NCI-H460 (cell line): ENCODE results near the gene RPE65. TPM values are rescaled to one million over a fixed set of nuclear protein-coding genes. Genes with fewer than 3 reads are reported as not detected.
"Not testable (repeated sequence)": the region's sequence is repeated elsewhere in the genome, so short reads cannot be mapped to it uniquely, and the experiment has no call there.

Experiments
- DNase-seq: peaks from one replicate; pipeline ENCODE4 v3.0.0-alpha.2; 2016; ENCODE audit warnings: low read depth; ENCODE audit errors: extremely low read depth
- polyA plus RNA-seq: library from polyadenylated mRNA; depleted of rRNA; stranded (reverse); fragments of >200 nt; gene quantifications from 2 replicates; pipeline ENCODE4 v1.2.3, GENCODE V29; 2014; cell fraction: nucleus; rRNA removed
- total RNA-seq: library from RNA; depleted of rRNA; stranded (reverse); fragments of >200 nt; shearing (Covaris generic); gene quantifications from 2 replicates; pipeline ENCODE4 v1.2.3, GENCODE V29; 2014; rRNA removed

The RPE65 gene
- total RNA-seq, result 4.1 and 5.0 TPM in 2 replicates
- polyA plus RNA-seq, result 2.6 and 4.7 TPM in 2 replicates

GRCh38 chr1:68449901-68450300 lies at the start of gene RPE65:
RPE65 (minus strand) TSS chr1:68449954; CDS start chr1:68449905, 49 bp downstream.
- no peak for DNase-seq

GRCh38 chr1:68497358-68497698 lies 47.6 kb upstream of the RPE65 start:
- DNase-seq, result no peak

DNA sequence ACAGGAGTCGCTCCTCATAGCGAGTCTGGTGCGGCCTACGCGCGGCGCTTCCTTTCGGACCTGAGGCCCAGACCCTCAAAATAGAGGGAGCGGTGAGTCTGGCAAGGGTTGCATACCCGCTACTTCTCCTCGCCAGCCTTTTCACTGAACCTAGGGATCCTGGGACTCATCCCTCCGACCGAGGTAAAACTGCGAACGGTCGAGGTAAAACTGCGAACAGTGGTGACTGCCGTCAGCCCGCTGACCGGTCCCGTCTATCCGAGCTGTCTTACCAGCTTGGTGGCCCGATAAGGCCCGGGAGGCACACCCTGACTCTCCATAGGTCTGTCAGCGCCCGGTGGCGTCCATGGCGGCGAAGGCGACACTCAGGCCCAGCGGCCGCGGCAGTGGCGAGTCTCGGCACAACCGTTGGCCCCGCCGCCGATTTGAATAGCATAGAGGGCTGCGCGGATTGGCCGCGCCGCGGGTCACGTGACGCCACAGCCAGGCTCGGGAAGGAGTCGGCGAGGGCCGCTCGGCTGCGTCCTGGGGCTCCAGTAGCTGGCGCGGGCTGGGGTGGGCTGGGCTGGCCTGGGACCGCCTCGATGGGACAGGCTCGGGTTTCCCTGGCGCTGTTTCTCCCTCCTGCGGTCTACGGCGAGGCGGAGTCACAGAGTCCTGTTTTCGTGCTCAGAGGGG lies 47.1 kb upstream of the RPE65 start, which contains the start of gene DEPDC1:
DEPDC1 (minus strand) TSS at position 403 of the 678 bp plus-strand sequence; CDS start at position 320, 83 bp downstream.
- peak; percentile 92 for DNase-seq

DNA sequence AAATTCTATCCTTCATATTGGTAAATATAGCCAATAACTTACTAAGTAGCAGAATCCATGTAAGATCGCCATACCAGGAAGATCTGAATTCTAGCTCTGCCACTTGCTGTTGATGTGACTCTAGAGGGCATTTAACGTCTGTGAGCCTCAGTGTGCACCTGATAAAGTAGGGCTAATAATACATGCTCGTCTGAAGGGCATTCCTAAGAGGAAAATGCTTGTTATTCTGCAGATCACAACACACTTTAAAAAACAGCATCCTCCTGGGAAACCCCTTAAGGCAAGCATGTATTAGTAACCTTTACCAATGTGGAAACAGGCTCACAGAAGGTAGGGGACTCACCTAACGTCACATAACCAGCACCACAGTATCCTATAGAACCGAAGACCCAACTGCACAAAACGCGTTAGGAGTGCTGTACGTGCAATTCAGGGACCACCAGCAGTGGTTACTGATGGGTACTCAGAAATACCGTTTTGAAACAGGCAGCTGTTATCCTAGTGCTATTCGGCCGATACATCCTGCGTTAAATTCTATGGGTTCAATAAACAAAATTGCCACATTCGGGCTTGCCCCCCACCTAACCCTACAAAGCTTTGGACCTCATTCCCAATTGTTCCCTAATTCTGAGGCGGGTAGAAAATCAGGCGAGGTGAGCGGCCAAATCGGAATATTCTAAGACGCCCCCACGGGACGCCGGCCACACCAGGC lies 46.4 kb upstream of the RPE65 start:
- no peak for DNase-seq

DNA sequence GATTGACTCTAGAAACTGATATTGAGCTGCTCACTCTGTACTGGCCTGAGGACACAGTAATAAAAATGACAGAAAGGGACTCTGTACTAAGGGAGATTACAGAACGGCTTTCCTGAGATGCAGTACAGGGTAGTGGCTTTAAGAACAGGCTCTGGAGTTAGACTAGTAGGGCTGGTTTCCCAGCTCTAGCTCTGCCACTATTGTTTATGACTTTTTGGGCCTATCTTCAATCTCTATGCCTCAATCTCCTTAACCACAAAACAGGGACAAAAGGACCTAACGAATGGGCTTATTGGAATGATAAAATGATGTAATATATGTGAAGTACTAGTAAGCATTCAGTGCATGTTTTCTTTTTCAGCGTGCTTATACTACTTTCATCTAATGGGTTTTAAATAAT lies 45.8 kb upstream of the RPE65 start:
- DNase-seq, result peak; percentile 53

GRCh38 chr1:68493193-68493592 lies 43.4 kb upstream of the RPE65 start:
- no peak for DNase-seq

DNA sequence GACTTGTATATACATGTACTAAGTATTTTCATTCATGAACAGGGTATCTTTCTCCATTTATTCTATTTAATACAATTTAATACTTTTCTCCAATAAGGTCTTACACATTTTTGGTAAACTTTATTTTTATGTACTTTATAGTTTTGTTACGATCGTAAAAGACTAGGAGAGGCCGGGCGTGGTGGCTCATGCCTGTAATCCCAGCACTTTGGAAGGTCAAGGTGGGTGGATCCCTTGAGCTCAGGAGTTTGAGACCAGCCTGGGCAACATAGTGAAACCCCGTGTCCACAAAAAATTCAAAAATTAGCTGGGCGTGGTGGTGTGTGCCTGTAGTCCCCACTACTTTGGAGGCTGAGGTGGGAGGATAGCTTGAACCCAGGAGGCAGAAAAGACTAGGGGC lies 42.5 kb upstream of the RPE65 start:
- DNase-seq, result not testable (repeated sequence)

DNA sequence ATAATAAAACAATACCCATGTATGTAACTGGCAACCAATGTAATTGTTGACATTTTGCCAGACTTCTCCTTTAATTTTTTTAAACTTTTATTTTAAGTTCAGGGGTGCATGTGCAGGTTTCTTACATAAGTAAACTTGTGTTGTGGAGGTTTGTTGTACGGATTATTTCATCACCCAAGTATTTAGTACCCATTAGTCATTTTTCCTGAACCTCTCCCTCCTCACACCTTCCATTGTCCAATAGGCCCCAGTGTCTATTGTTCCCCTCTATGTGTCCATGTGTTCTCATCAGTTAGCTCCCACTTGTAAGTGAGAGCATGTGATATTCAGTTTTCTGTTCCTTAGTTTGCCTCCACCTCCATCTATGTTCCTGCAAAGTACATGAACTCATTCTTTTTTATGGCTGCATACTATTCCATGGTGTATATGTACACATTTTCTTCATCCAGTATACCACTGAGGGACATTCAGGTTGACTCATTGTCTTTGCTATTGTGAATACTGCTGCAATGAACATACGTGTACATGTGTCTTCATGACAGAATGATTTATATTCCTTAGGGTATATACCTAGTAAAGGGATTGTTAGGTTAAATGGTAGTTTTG lies 40.4 kb upstream of the RPE65 start:
- DNase-seq, result no peak

DNA sequence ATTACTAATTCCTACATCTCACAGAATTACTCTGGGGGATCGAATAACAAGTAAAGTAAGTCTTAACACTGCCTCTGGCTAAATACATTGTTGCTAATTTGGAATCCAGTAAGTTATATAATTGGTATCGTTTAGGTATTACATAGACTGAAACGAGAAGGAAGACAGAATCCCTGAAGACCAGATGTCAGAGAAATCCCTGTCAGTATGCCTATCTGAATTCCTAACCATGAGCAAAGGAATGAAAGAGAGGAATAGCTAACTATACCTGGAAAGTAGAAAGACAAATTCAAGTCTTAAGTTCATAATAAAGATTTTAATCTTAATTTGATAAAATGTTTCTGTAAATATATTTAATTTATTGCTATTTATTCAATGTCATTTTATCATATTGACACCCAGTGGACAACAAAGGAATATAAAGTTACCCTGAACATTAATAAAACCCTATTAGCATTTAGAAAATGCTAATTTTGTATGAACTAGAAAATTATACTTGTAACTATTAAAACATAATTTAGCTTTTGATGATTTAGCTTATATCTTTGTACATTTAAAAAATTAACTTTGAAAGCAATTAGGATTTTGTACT lies 35.8 kb upstream of the RPE65 start:
- no peak for DNase-seq

DNA sequence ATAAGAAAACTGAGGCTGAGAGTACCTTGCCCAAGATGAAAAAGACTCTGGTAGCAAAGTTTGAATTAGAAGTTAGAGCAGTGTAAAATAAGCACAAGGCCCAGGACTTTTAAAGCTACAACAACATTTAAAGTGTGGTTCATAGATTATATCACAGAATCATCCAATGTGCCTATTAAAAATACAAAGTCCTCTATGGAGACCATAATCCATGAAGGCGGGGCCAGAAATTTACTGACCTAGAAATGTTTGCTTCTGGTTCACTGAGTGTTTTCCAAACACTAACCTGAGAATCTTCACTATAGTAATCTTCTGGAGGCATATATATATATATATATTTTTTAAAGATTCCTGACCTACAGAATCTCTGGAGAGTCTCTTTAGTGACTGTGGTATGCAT lies 34.9 kb upstream of the RPE65 start:
- DNase-seq, result no peak

DNA sequence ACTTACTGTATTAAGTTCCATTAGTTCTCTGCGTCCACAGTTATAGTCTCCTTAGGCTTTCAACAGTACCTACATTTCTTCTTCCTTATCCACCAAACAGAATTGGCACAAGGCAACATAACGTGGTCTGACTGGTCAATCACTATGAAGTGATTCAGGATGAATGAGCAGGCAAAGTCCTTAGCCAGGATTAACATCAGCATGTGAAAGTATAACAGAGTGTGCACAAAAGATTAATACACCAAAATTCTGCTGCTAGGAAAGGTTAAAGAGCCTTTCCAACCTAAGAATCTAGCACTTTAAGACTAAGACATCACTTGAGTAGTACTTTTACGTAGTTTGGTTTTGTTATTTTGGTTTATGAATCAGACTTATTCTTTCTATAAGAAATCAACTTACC lies 31.3 kb upstream of the RPE65 start:
- peak; percentile 97 for DNase-seq

- no peak for DNase-seq
Measured at GRCh38 chr1:68479501-68479900, 29.7 kb upstream of the RPE65 start.

DNA sequence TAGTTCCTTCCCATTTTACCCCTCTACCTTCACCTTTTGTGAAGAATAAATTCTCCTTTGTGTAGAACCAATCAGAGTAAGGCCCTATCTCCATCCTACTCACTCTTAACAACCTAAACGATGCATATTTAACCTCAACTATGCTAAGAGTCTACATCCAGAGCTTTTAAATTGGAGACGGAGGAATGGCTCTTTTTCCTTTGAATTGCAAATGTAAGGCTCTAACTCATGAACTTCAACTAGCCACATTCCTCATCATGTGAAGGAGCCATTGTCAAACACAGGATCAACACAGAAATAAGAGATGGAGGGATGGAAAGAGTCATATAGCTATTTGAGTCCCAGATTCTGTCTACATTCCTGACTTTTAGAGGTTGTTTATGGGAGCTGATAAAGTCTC lies 28.9 kb upstream of the RPE65 start:
- no peak for DNase-seq

DNA sequence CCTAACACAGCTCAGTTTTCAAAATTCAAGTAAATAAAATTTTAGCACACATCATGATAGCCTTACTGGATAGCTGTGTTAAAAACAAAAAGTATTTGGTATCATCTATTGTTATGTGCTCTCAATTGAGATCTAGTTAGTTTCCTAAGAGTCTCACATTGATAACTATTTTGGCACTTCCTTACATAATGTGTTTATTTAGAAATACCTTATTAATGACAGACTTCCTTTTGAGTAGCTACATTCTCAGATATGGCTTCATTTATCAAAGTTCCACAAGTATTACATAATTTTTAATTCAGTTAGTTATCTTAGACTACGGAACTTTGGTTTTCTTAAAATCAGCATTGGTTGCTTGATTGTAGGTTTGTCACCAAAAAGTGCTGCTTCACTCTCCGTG lies 26.9 kb upstream of the RPE65 start:
- not testable (repeated sequence) for DNase-seq

DNA sequence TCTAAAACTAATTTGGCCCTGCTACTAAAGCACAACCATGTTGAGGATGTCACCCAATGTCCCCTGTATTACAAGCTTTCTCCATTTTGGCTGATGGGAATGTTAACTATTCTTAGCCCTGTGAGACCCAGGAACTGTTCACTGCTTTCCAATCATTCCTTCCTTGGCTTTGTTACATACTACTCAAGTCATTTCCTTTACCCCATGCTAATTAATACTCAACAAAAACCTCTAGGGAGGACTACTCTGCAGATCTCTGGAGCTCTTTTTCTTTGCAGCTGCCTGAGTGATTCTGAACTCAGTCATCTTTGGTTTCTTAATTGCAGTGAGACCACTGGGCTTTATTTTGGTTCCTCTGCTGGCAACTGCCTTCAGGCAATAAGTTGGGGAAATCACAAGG lies 23.3 kb upstream of the RPE65 start:
- no peak for DNase-seq

GRCh38 chr1:68470388-68470970 lies 20.7 kb upstream of the RPE65 start:
- DNase-seq, result no peak

GRCh38 chr1:68464891-68465290 lies 15.1 kb upstream of the RPE65 start:
- no peak for DNase-seq

- DNase-seq, result no peak
Measured at GRCh38 chr1:68460935-68461334, 11.2 kb upstream of the RPE65 start.

DNA sequence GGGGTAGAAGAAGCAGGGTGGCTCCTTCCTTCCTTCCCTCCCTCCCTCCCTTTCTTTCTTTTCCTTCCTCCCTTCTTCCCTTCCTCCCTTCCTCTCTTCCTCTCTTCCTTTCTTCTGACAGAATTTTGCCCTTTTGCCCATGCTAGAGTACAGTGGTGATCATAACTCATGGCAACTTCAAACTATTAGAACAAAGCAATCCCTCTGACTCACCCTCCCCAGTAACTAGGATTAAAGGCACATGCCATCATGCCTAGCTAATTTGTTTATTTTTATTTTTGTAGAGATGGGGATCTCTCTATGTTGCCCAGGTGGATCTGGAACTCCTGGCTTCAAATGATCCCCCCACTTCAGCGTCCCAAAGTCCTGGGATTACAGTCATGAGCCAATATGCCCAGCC lies 10.0 kb upstream of the RPE65 start:
- DNase-seq, result peak; percentile 77

DNA sequence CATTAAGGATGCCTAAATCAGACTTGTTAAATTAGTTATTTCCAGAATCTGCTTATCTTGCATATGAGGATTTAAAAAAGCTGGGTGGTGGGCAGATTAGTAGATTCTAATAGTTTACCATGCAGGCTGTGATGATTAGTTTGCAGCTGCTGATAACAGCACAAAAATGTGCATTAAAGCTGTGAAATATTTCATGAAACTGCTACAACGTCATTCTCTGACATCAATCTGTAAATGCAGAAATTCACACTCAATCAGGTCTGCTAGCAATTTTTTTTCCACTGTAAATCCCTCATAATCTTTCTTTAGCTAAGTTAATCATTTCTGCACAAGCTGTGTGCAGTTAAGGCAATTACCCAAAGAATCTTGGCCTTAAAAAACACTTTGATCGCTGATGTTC lies 9.3 kb upstream of the RPE65 start:
- peak; percentile 84 for DNase-seq

DNA sequence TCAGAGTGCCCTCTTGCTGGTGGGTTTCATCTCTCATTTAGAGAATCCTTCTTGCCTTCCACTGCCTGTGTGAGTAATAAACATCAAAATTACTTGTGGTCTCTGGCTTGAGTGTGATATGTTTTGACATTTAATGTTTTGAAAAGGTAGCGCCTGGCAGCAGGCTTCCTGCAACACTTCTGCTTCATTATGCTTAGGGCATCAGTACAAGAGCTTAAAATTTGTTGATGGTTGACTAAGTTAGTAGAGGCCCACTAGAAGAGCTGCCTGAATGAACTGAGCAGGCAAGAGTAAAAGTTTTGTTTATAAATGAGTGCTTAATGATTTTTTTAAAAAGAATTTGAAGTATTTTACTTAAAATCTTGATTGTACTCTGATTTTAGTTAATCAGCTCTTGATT lies 6.4 kb upstream of the RPE65 start:
- DNase-seq, result no peak
